Effector CD4-positive, alpha-beta T cell (primary cell): ENCODE results near the gene SLC6A6.

Experiments
- DNase-seq: peaks from one replicate; pipeline ENCODE4 v3.0.0-alpha.2; 2020

Gene SLC6A6

DNA sequence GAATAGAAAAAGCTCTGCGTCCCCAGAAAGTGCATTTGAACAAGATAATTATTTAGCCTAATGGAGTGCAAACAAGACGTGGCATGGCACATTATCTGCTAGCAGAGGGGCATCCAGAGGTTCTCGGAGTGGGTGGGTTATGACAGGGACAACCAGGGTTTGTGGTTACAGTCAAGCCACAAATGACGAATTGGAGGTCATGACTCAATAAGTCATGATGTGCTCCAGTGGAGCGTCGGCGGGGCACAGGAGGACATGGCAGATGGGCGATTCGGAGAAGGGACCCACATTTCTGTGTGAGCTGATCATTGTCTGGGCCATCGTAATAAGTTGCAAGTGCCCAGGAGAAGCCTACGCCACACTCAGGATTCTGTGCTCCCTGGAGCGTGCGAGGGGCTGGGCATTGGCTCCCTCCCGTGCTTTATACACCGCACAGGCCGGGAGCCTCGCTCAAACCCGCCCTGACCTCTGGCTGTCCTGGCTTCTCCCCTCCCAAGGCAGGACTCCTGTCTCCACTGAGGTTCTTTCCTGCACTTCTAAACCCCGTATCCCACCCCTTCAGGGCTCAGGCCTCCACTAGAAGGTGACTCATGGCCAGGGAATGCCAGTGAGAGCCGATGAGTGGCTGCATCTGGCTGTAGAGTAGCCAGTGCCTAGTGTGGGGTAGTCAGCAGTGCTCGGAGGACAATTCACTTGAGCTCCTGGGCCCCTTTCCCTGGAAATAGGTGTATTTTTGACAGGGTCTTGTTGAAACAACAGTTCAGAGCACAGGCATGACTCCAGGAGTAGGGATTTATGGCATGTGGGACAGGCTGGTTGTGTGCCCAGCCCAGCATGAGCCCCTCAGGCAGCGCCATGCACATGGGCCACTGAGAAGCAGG is 70.3 kb downstream of the SLC6A6 start:
- no peak for DNase-seq

- no peak for DNase-seq
These were observed 71.0 kb downstream of the SLC6A6 start for GRCh38 chr3:14473411-14473891.

GRCh38 chr3:14474363-14475081 is 72.1 kb downstream of the SLC6A6 start:
- DNase-seq: no peak

DNA sequence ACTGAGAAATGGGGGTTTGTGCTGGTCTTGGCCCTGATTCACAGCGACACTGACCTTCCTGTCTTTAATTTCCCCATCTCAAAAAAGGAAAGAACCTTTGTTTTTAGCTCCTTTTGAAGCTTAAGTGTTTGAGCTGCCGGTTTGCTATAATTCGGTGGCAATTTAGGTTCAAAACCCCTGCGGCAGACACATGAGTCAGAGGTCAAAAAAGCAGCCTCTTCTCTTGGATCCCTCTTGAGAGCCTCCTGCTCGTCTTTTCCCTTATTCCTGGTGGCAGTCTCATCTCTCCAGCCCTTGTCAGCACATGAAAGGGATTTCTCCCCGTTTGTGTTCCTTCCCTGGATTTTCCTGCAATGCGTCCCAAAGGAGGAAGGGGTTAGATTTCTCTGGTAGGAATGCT is 73.2 kb downstream of the SLC6A6 start:
- DNase-seq: no peak

- no peak for DNase-seq
These were observed 74.3 kb downstream of the SLC6A6 start for GRCh38 chr3:14476583-14477265.

GRCh38 chr3:14477311-14477935 is 75.0 kb downstream of the SLC6A6 start:
- no peak for DNase-seq

DNA sequence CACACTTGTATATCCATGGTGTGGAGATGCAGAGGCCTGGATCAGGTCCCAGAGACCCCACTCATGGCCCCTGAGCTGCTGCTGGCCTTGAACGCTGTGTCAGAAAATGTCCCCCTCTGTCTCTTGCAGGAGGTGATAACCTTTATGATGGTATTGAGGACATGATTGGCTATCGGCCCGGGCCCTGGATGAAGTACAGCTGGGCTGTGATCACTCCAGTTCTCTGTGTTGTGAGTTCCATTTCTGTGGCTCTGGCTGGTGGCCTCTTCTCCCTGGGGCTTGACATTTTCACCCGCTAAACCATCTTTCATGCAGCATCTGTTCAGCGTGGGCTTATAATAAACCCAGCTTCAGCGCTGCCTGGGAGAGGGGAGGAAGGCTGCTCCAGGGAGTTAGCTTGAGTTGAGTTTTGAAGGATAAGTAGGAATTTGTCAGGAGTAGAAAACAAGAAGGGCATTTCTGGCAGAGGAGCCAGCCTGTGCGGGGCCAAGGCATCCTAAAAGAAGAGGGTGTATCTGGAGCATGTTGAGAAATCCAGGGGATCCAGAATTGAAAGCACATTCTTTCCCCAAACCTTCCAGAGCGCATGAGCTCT is 76.6 kb downstream of the SLC6A6 start:
- DNase-seq: no peak

DNA sequence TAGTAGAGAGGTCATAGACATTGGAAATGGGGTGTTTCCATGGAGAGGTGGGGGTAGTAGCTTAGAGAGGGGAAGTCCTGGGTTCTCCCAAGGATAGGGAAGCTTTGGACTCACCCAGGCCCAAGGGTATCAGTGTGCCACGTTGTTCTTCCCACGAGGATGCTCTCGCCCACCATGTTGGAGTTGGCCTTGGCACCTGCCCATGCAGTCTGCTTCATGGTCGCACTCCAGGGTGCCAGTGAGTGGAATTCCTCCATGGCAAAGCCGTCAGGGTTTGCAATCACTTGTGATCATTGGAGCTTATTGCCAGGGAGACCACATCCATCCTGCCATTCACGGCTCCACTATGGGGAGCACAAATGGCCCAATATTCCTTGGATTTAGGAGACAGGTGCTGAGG is 77.2 kb downstream of the SLC6A6 start:
- DNase-seq: no peak

GRCh38 chr3:14480207-14481017 is 78.0 kb downstream of the SLC6A6 start:
- no peak for DNase-seq

DNA sequence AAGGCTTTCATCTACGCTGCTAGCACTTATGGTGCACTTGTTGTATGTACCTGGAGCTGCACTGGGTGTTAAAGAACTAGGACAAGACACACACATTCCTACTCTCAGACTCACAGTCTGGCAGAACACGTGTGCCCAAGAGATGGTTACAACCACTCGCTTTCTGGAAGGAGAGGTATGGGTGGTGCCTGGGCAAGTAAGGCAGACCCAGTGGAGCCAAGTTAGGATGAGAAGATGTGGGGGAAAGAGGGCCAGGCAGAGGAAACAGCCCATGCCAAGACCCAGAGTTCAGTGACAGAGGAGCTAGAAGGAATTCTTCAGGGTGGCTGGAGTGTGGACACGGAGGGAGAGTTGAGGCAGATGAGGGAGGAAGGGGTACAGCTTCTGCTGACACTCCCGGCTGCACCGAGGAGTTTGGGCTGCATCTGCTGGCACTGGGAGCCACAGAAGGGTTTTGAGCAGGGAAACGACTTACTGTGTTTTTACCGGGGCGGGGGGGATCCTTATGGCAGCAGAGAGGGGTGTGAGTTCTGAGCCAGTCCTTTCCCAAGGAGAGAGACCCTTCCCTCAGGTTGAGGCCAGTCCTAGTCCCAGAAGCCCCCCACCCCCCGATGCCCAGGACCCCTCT is 78.7 kb downstream of the SLC6A6 start:
- DNase-seq: no peak

- no peak for DNase-seq
These were observed 79.2 kb downstream of the SLC6A6 start for GRCh38 chr3:14481646-14482036.

DNA sequence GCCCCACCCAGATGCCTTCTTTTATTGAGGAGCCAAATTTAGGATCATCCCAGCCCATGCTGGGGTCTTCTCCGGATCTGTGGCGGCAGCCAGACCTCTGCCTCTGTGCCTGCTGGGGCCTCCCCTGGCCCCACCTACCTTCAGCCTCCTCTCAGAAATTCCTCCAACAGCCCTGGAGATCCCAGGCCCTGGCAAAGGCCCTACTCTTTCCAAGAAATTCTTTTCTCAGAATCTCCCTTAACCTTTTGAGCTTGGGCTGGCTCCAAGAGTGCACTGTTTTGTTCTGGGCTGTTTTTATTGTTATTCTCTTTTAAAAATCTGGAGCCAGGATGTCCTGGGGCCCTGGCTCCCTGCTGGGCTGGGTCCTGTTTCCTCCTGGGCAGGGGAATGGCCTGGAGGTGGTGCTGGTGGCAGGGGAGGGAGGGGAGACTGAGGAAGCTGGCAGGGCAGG is 79.9 kb downstream of the SLC6A6 start:
- no peak for DNase-seq

GRCh38 chr3:14483286-14483685 is 80.9 kb downstream of the SLC6A6 start:
- DNase-seq: no peak

DNA sequence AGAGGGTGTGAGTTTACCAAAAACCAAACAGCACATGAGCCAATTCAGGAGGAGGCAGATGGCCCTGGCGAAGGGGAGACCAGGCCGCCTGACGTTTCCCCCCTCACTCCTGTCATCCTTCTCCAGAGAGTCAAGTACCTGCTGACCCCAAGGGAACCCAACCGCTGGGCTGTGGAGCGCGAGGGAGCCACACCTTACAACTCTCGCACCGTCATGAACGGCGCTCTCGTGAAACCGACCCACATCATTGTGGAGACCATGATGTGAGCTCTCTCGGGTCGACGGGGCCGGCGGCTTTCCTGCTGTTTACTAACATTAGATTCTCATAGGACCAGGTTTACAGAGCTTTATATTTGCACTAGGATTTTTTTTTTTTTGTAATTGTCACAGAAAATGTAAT is 82.3 kb downstream of the SLC6A6 start:
- no peak for DNase-seq

GRCh38 chr3:14485981-14486380 is 83.6 kb downstream of the SLC6A6 start:
- DNase-seq: no peak

- DNase-seq: no peak
These were observed 84.1 kb downstream of the SLC6A6 start for GRCh38 chr3:14486460-14486859.

DNA sequence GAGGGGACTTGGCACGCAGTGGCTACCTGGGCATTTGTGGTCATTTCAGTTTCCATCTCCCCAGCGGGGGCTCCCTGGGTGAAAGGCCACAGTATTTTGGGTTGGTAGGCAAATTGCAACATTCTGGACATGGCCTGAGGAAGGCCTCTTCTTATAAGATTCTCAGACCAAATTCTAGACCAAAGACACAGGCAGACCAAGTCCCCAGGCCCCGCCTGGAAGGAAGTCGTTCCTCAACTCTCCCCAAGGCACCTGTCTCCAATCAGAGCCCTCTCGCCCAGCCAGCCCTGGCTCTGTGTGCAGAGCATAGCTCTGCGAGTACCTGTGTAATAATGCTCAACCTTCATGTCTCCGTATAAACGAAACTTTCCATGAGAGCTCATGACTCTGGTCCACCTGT is 84.7 kb downstream of the SLC6A6 start:
- DNase-seq: no peak

GRCh38 chr3:14487821-14488220 is 85.4 kb downstream of the SLC6A6 start:
- no peak for DNase-seq

DNA sequence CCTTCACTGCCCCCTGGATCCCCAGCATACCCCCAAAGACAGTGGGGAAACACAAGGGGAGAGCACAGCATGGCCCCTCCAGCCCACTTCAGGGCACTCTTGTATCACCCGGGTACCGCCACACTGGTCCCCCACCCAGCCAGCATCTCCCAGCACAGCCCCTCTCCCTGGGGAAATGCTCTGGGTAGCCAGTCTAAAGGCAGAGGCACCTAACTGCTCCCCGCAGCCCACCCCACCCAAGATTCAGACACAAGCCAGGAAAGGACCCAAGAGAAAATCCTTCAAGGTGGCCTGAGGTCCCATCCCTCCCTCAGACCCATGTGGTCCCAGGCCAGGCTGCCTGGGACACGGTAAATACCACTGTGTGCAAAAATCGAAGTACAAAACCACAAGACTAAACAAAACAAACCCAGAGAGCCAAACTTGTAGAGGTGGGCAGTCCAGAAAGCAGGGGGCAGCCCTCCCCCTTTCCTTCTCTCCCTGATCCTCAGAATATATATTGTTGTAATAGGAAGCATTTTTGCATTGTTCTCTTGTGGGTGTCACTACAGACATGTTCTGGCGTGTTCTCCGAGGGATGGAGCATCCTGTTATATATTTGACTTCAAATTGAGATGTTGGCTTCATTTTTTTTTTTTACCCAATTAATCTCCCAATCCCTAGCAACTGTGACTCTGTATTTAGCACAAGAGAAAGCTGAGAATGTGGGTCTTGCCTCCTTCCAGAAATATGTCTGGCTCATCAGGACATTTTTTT is 86.1 kb downstream of the SLC6A6 start:
- DNase-seq: no peak

DNA sequence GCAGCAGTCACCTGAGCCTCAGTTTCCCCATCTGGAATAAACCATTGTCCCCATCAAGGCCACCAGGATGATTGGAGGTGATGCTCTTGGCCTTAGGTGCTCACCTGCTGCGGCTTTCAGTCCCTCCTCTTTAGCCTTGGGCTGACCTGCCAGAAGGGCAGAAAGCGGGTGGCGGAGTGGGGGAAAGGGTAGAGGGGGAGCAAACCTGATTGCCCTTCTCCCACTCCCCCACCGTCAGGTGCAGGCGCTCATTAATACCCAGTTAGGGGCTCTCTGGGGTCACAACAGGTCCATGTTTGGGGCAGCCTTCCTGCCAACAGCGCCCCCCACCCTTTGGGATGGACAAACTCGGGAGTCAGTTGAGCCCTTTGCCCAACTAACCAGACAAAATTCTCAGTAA is 87.2 kb downstream of the SLC6A6 start:
- no peak for DNase-seq
